ENCODE measurements around the gene ACBD4.

- TF ChIP-seq CTCF (IDR thresholded peaks at IDR 0.05), result no peak
- no peak for TF ChIP-seq POLR2A (IDR thresholded peaks at IDR 0.05)
These were observed 42.1 kb downstream of the ACBD4 start for GRCh38 chr17:45177563-45177962.

Measured in prostate gland (tissue), 2 donors.